ENCODE results near the gene EFCC1. TPM values are rescaled to one million over a fixed set of nuclear protein-coding genes. Genes with fewer than 3 reads are reported as not detected.
A peak's percentile ranks its signal among the peaks of the same experiment; 100 is the strongest.

The EFCC1 gene
- total RNA-seq, 6 experiments from 2014 or later: 0.25 to 1.5 (median 0.39) TPM

- intact Hi-C loops (cut with DNase I): no loop called here
- DNase-seq: no peak
Measured at GRCh38 chr3:129039271-129040038, 38.4 kb downstream of the EFCC1 start.

GRCh38 chr3:129040039-129040336 lies 38.9 kb downstream of the EFCC1 start:
- no peaks in the 10 kb centered on the region for H3K36me3 ChIP-seq
- intact Hi-C loops (cut with DNase I): no loop called here
- ATAC-seq: no peak
- H3K27ac ChIP-seq: no peak overlapping the region
- DNase-seq: no peak
- TF ChIP-seq CTCF (IDR thresholded peaks at IDR 0.05) (no peak), POLR2A (IDR thresholded peaks at IDR 0.05) (no peak)
- 75% methylated on average over 2 of the region's 3 CpGs for WGBS (ENCODE audit: insufficient coverage, low coverage, low lambda C conversion rate, missing lambda C conversion rate)
- no peaks in the 10 kb centered on the region for H3K27me3 ChIP-seq
- no peak overlapping the region for H3K4me3 ChIP-seq
- H3K9me3 ChIP-seq: no peaks in the 10 kb centered on the region
- H3K4me1 ChIP-seq: no peaks in the 10 kb centered on the region

More at GRCh38 chr3:129039271-129040038, 38.4 kb downstream of the EFCC1 start:
- no CpG with 5 or more reads among the region's 14 CpGs for WGBS (ENCODE audit: insufficient coverage, low coverage, low lambda C conversion rate, missing lambda C conversion rate)
- ATAC-seq: peak in 3 of 4 donors; percentile 17 to 33 (median 24)
- no peak for TF ChIP-seq CTCF (IDR thresholded peaks at IDR 0.05)
- TF ChIP-seq POLR2A (IDR thresholded peaks at IDR 0.05): no peak
- Histone ChIP-seq H3K36me3 (no peaks in the 10 kb centered on the region), H3K9me3 (no peaks in the 10 kb centered on the region), H3K4me1 (no peaks in the 10 kb centered on the region), H3K27me3 (no peaks in the 10 kb centered on the region), H3K27ac (no peak overlapping the region), H3K4me3 (no peak overlapping the region)

GRCh38 chr3:129040579-129041300 lies 39.6 kb downstream of the EFCC1 start:
- Histone ChIP-seq H3K4me3 (no peak overlapping the region), H3K36me3 (no peaks in the 10 kb centered on the region), H3K4me1 (peaks cover 0 to 4% (median 0%) of the 10 kb centered on the region in 4 donors), H3K27ac (no peak overlapping the region), H3K27me3 (no peaks in the 10 kb centered on the region), H3K9me3 (no peaks in the 10 kb centered on the region)
- ATAC-seq: peak in 1 of 4 donors; percentile 29
- WGBS (ENCODE audit: insufficient coverage, low coverage, low lambda C conversion rate, missing lambda C conversion rate): 85% methylated on average over 8 of the region's 15 CpGs
- intact Hi-C loops (cut with DNase I): no loop called here
- no peak for DNase-seq
- TF ChIP-seq CTCF (IDR thresholded peaks at IDR 0.05) (no peak), POLR2A (IDR thresholded peaks at IDR 0.05) (no peak)

GRCh38 chr3:129045675-129046036 lies 44.6 kb downstream of the EFCC1 start:
- no peaks in the 10 kb centered on the region for H3K27me3 ChIP-seq
- H3K9me3 ChIP-seq: no peaks in the 10 kb centered on the region
- TF ChIP-seq CTCF (IDR thresholded peaks at IDR 0.05) (no peak), POLR2A (IDR thresholded peaks at IDR 0.05) (no peak)
- H3K36me3 ChIP-seq: no peaks in the 10 kb centered on the region
- H3K4me1 ChIP-seq: peaks cover 0 to 7% (median 0%) of the 10 kb centered on the region in 4 donors
- ATAC-seq (peak; percentile 46 to 59 (median 50)), DNase-seq (no peak)
- 0% methylated on average over 14 of the region's 43 CpGs for WGBS (ENCODE audit: insufficient coverage, low coverage, low lambda C conversion rate, missing lambda C conversion rate)
- H3K27ac ChIP-seq: no peak overlapping the region
- intact Hi-C loops (cut with DNase I): no loop called here
- peak overlapping the region in 2 of 3 donors; percentile 3 to 16 for H3K4me3 ChIP-seq
